Cerebellar nuclear complex (tissue), 1 donor: Measurements from ENCODE around the gene KCNIP2.

Source experiments
- DNase-seq, 2 experiments: peaks; one replicate each; lab custom pipeline; 2025; lab: John Stamatoyannopoulos, UW

The KCNIP2 gene

GRCh38 chr10:101782811-101783735, 60.5 kb downstream of the KCNIP2 start, which contains the start of gene NPM3:
TSS of gene NPM3 (minus strand) at chr10:101783446. CDS start at chr10:101783390, 56 bp downstream.
- peak in 1 of 2 experiments; percentile 1 for DNase-seq

GRCh38 chr10:101781984-101782810, 61.4 kb downstream of the KCNIP2 start:
- DNase-seq: no peak

- DNase-seq: no peak
These were observed 62.0 kb downstream of the KCNIP2 start for GRCh38 chr10:101781655-101781983.

GRCh38 chr10:101780818-101781654, 62.6 kb downstream of the KCNIP2 start:
- no peak for DNase-seq

DNA sequence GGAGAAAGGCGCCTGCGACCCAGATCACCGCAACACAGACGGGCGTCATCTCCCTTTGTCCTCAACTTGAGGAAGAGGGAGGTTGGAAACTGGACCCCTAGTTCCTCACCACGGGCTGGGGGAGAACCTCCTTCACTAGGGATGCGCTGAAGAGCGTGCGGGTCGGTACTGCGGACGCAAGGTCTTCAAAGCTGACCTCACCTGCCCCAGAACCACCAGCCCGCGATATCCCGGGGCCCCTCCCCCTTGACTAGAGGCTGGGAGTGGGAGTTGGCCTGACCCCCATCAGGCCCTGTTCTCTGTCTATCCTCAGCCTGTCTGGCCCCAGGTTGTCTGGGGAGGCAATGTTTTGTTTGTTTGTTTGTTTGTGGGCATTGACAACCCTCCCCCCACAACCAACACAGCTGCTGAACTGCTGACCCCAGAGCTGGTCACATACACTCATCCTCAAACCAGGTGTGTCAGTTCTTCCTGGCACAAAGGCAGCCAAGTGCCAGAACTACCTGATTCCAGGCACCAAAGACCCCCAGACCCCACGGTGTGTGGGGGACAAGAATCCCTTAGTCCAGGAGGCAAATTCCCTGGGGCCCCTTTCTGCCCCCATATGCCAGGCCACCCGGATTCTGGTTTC, 63.3 kb downstream of the KCNIP2 start:
- DNase-seq: no peak

DNA sequence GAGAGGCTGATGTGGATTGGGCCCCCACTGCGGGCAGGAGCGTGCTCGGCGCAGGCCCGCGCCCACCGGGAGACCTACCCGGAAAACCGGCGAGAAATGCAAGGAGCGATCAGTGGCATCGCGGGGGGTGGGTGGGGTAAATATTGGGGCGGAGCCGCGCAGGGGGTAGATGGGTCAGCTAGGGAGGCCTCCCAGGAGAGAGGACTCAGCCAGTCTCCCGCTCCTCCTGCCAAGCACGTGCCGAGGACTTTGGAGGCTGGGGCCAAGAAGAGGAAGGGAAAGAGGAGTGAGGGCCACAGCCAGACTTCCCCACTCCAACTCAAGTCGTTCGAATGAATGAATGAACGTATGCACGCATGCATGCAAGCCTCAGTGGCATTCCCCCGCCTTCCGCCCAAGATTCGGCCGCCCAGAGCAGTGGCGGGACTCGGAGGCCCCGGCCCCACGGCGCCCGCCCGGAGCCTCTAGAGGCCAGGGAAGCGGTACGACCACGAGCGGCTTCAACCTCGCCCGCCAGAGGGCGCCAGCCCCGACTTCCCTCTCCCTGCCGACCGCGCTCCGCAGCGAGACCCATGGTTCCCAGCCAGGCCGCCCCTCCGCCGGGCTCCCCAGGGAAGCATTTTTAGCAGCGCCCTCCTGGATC, 63.9 kb downstream of the KCNIP2 start:
- peak in 1 of 2 experiments; percentile 1 for DNase-seq

DNA sequence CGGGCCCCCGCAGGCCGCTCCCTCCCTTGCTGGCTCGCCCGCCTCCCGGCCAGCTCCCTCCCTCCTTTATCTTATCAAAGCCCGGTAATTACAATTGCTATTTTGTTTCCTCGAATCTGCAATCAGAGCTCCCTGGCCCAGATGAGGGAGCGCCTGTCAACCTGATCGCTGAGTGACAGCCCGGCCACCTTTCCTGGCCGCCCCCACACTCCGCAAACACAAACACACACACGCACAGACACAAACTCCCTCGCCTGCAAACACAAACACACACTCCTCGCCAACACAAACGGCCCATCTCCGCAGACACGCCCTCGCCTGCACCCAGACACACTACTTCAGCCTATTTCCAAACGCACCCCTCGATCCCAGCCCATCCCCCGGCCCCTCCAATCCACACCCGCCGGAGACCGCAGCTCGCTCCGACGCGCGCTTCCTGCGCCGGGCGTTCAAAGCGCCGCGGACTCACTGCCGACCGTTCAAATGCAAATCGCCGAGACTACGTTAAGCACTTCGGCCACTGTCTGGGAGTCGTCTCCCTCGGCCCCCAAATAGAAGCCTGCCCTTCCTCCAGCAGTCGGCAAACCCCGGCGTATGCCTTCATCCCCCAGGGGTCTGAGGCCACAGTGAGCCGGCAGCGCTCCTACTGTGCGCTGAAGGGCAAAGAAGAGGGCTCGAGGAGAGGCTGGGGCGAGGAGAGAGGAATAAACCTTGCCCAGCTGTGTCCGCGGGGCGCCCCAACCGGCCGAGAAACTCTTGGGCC, 64.6 kb downstream of the KCNIP2 start:
- DNase-seq: no peak

DNA sequence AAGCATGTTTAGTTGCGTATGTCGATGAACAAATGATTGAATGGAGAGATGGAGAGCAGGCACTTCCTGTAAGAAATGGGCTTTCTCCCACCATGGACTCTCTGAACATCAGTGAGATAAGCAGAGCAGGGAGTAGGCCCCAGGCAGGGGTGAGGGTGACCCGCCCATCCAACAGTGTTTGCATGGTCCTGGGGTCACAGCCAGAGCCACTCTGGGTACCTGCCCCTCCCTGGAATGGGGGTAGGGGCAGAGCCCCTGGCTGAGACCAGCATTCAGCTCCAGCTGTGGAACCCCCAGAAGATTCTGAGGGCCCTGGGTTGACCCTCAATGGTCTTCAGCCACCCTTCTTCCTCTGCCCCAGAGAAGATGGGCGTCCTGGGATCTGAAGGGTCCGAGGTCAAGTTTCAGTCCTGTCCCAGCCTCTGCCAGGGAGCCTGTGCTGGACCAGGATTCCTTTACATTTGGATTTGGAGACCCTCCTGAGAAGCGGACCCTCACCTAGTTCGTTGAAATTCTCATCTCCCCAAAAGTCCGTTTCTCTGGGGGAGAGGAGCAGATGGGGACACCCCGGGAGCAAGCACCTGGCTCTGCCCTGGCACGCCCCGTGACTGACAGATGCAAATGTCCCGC, 65.3 kb downstream of the KCNIP2 start:
- no peak for DNase-seq

GRCh38 chr10:101777619-101778145, 65.9 kb downstream of the KCNIP2 start:
- DNase-seq: no peak

GRCh38 chr10:101776161-101776817, 67.3 kb downstream of the KCNIP2 start:
- DNase-seq: no peak
